K562 (cell line): ENCODE measurements around the gene ERI2. TPM values are rescaled to one million over a fixed set of nuclear protein-coding genes. Genes with fewer than 3 reads are reported as not detected.

Source experiments
- ILK ChIP-seq: fragments of 450-650 bp; IDR thresholded peaks from 2 replicates; pipeline ENCODE4 v1.6.1; 2016; ENCODE audit warnings: missing genetic modification characterization, low read depth, mild to moderate bottlenecking, missing compliant biosample characterization, moderate library complexity, borderline replicate concordance
- KAT8 ChIP-seq: fragments of 450-650 bp; IDR thresholded peaks from 2 replicates; pipeline ENCODE4 v1.6.1; 2016; ENCODE audit warnings: low read depth, mild to moderate bottlenecking
- MAFG ChIP-seq: fragments of 450-650 bp; conservative IDR thresholded peaks from 2 replicates; pipeline ENCODE4 v1.6.1; 2016; ENCODE audit warnings: missing genetic modification characterization, missing compliant biosample characterization
- POLR2H ChIP-seq: IDR thresholded peaks from 2 replicates; pipeline ENCODE4 v1.6.1; 2016; ENCODE audit warnings: missing genetic modification characterization, low read depth, mild to moderate bottlenecking, control low read depth, missing compliant biosample characterization, moderate library complexity
- SETDB1 ChIP-seq: IDR thresholded peaks from one replicate; pipeline ENCODE4 v1.6.1; 2012; ENCODE audit warnings: low read length, control low read depth, inconsistent platforms
- SIRT6 ChIP-seq: IDR thresholded peaks from one replicate; pipeline ENCODE4 v1.6.1; 2012; ENCODE audit warnings: low read depth, mild to moderate bottlenecking, control low read depth, inconsistent platforms, low read length, moderate library complexity
- SP1 ChIP-seq: sonication (generic); formaldehyde crosslinking; IDR thresholded peaks from 2 replicates; pipeline ENCODE4 v1.8.1; 2022; ENCODE audit warnings: mild to moderate bottlenecking, missing genetic modification reagents
- SREBF2 ChIP-seq: sonication (generic); formaldehyde crosslinking; IDR thresholded peaks from 2 replicates; pipeline ENCODE4 v1.4.0; 2020; ENCODE audit warnings: mild to moderate bottlenecking, missing genetic modification reagents
- TAF15 ChIP-seq: fragments of 200-400 bp; formaldehyde crosslinking; IDR thresholded peaks from 2 replicates; pipeline ENCODE4 v1.6.1; 2017; ENCODE audit warnings: mild to moderate bottlenecking, low read depth, low read length, moderate library complexity
- TAL1 ChIP-seq: fragments of 450-650 bp; IDR thresholded peaks from 2 replicates; pipeline ENCODE4 v1.6.1; 2016; ENCODE audit warnings: mild to moderate bottlenecking
- ZNF12 ChIP-seq: sonication (generic); formaldehyde crosslinking; IDR thresholded peaks from 2 replicates; pipeline ENCODE4 v1.4.0; 2020; ENCODE audit warnings: mild to moderate bottlenecking, missing genetic modification reagents
- ZNF384 ChIP-seq: IDR thresholded peaks from 2 replicates; pipeline ENCODE4 v1.6.1; 2012; ENCODE audit warnings: low read depth, low read length, improper control_type of control experiment
- ZNF444 ChIP-seq: fragments of 250-450 bp; sonication (Bioruptor Pico); IDR thresholded peaks from 2 replicates; pipeline ENCODE4 v1.4.0; 2020; ENCODE audit warnings: mild to moderate bottlenecking, moderate library complexity
- ZNF644 ChIP-seq: fragments of 200-800 bp; sonication (Bioruptor generic); IDR thresholded peaks from 2 replicates; pipeline ENCODE4 v1.6.1; 2016; ENCODE audit warnings: low read depth, missing genetic modification characterization, missing compliant biosample characterization
- ZNF766 ChIP-seq: fragments of 200-800 bp; sonication (Bioruptor generic); conservative IDR thresholded peaks from 2 replicates; pipeline ENCODE4 v1.6.1; 2016; ENCODE audit warnings: missing genetic modification characterization, missing compliant biosample characterization
- polyA plus RNA-seq, 8 experiments: library from polyadenylated mRNA; depleted of rRNA in 4 of 8; stranded (reverse) in 5 of 8; unstranded in 3 of 8; fragments of >200 nt; fragmentation: Nextera tagmentation in 2 of 8; fragmentation: Illumina TruSeq in 1 of 8; extraction: Ambion mirVana in 2 of 8; extraction: Trizol in 1 of 8; gene quantifications; 2 replicates each; pipeline versions ENCODE4 v1.2.1 to v1.2.3, GENCODE V29; 2011 to 2014; ENCODE audit warnings: inconsistent platforms in 1 of 8, missing spikeins in 1 of 8
- total RNA-seq, 7 experiments: library from RNA; depleted of rRNA in 6 of 7; stranded (reverse); fragments of >200 nt in 6 of 7; fragmentation: Illumina TruSeq in 2 of 7; extraction: Trizol in 2 of 7; gene quantifications; 2 replicates each; pipeline versions ENCODE4 v1.2.1 to v1.2.3, GENCODE V29; 2011 to 2021; ENCODE audit warnings: low replicate concordance in 1 of 7
- TF ChIP-seq, protein P1 (sequence below): fragments of 200-800 bp; sonication (Bioruptor generic); IDR thresholded peaks from 2 replicates; pipeline ENCODE4 v1.6.1; 2016; ENCODE audit warnings: missing genetic modification characterization, missing compliant biosample characterization
- TF ChIP-seq, protein P2 (sequence below): IDR thresholded peaks from 3 replicates; pipeline ENCODE4 v1.6.1; 2011; ENCODE audit warnings: borderline replicate concordance, mild to moderate bottlenecking, moderate library complexity; ENCODE audit not compliant: insufficient read length; ENCODE audit errors: extremely low read depth
- TF ChIP-seq, protein P3 (sequence below): sonication (generic); formaldehyde crosslinking; IDR thresholded peaks from 2 replicates; pipeline ENCODE4 v1.8.1; 2023; ENCODE audit warnings: mild to moderate bottlenecking, missing genetic modification reagents

The ERI2 gene
- total and polyA plus RNA-seq, 9 of the 15 experiments (the other 6 are each of a cell fraction or from before 2014, with no cell fraction given) = 23.3 to 57.0 (median 48.1) TPM

- TF ChIP-seq, protein P1, sequence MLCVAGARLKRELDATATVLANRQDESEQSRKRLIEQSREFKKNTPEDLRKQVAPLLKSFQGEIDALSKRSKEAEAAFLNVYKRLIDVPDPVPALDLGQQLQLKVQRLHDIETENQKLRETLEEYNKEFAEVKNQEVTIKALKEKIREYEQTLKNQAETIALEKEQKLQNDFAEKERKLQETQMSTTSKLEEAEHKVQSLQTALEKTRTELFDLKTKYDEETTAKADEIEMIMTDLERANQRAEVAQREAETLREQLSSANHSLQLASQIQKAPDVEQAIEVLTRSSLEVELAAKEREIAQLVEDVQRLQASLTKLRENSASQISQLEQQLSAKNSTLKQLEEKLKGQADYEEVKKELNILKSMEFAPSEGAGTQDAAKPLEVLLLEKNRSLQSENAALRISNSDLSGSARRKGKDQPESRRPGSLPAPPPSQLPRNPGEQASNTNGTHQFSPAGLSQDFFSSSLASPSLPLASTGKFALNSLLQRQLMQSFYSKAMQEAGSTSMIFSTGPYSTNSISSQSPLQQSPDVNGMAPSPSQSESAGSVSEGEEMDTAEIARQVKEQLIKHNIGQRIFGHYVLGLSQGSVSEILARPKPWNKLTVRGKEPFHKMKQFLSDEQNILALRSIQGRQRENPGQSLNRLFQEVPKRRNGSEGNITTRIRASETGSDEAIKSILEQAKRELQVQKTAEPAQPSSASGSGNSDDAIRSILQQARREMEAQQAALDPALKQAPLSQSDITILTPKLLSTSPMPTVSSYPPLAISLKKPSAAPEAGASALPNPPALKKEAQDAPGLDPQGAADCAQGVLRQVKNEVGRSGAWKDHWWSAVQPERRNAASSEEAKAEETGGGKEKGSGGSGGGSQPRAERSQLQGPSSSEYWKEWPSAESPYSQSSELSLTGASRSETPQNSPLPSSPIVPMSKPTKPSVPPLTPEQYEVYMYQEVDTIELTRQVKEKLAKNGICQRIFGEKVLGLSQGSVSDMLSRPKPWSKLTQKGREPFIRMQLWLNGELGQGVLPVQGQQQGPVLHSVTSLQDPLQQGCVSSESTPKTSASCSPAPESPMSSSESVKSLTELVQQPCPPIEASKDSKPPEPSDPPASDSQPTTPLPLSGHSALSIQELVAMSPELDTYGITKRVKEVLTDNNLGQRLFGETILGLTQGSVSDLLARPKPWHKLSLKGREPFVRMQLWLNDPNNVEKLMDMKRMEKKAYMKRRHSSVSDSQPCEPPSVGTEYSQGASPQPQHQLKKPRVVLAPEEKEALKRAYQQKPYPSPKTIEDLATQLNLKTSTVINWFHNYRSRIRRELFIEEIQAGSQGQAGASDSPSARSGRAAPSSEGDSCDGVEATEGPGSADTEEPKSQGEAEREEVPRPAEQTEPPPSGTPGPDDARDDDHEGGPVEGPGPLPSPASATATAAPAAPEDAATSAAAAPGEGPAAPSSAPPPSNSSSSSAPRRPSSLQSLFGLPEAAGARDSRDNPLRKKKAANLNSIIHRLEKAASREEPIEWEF (CRISPR knock-in tag) = no peak
- TF ChIP-seq SETDB1 (no peak), SIRT6 (no peak), ZNF12 (CRISPR knock-in tag) (no peak; the same call in 1 of the 2 replicates), KAT8 (no peak), ILK (no peak), TAL1 (no peak), TAF15 (no peak), ZNF444 (CRISPR knock-in tag) (no peak), POLR2H (tag) (peak; percentile 95), SP1 (CRISPR knock-in tag) (peak; percentile 61), ZNF644 (tag) (no peak), ZNF766 (no peak), MAFG (no peak), SREBF2 (no peak), ZNF384 (no peak)
- TF ChIP-seq, protein P2, sequence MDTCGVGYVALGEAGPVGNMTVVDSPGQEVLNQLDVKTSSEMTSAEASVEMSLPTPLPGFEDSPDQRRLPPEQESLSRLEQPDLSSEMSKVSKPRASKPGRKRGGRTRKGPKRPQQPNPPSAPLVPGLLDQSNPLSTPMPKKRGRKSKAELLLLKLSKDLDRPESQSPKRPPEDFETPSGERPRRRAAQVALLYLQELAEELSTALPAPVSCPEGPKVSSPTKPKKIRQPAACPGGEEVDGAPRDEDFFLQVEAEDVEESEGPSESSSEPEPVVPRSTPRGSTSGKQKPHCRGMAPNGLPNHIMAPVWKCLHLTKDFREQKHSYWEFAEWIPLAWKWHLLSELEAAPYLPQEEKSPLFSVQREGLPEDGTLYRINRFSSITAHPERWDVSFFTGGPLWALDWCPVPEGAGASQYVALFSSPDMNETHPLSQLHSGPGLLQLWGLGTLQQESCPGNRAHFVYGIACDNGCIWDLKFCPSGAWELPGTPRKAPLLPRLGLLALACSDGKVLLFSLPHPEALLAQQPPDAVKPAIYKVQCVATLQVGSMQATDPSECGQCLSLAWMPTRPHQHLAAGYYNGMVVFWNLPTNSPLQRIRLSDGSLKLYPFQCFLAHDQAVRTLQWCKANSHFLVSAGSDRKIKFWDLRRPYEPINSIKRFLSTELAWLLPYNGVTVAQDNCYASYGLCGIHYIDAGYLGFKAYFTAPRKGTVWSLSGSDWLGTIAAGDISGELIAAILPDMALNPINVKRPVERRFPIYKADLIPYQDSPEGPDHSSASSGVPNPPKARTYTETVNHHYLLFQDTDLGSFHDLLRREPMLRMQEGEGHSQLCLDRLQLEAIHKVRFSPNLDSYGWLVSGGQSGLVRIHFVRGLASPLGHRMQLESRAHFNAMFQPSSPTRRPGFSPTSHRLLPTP = peak; percentile 5
- TF ChIP-seq, protein P3, sequence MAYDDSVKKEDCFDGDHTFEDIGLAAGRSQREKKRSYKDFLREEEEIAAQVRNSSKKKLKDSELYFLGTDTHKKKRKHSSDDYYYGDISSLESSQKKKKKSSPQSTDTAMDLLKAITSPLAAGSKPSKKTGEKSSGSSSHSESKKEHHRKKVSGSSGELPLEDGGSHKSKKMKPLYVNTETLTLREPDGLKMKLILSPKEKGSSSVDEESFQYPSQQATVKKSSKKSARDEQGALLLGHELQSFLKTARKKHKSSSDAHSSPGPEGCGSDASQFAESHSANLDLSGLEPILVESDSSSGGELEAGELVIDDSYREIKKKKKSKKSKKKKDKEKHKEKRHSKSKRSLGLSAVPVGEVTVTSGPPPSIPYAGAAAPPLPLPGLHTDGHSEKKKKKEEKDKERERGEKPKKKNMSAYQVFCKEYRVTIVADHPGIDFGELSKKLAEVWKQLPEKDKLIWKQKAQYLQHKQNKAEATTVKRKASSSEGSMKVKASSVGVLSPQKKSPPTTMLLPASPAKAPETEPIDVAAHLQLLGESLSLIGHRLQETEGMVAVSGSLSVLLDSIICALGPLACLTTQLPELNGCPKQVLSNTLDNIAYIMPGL (CRISPR knock-in tag) = peak; percentile 41; the same call in 1 of the 2 replicates
These were observed at the start of gene ERI2, which contains the start of gene REXO5 (continued) for GRCh38 chr16:20806168-20807050.
